Activated gamma-delta T cell treated with Interleukin-2 at 50 U/mL for 16 hours (primary cell): ENCODE results near the gene HOMER2.
"Not testable (repeated sequence)": the region's sequence is repeated elsewhere in the genome, so short reads cannot be mapped to it uniquely, and the experiment has no call there.

Experiments
- DNase-seq: peaks from one replicate; pipeline ENCODE4 v3.0.0-alpha.2; 2020

The HOMER2 gene

DNA sequence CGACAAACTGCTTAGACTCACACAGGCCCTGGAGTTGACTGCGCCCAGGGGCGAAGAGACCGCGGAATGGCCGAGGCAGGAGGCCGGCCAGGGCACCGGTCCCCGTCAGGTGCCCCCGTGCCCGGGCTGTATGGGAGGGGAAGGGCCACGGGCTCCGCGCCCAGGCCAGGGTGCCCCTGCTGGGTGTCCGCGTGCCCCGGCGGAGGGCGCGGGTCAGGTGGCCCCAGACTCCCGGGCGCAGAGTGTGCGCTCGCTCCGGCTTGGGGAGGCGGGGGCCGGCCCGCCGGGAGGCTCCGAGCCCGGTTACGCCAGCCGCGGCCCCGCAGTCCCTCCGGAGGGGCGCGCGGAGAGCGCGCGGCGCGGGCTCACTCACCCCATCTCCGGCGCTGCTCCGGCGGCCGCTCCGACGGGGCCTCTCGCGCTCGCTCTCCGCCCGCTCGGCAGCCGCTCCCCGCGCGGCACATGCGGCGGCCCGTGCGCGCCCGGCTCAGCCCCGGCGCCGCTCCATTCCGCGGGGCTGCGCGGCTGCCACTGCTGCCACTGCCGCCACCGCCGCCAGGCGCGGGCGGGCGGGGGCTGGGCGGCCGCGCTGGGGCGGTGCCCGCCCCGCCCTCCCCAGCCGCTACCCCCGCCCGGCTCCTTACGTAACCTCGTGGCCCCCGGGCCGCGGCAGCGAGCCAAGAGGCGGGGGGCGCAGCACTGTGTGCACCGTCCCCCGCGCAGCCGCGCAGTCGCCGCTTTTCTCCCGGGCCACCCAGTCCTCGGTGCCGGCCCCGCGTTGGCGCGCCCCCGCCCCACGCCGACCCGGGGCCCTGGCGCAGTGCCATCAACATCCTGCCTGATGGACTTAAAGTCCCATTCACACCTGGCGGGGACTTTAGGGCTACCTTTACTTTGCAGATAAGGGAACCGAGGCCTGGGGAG lies at the start of gene HOMER2:
HOMER2 (minus strand) TSS at position 563 of the 924 bp plus-strand sequence; CDS start at position 378, 185 bp downstream.
- no peak for DNase-seq

DNA sequence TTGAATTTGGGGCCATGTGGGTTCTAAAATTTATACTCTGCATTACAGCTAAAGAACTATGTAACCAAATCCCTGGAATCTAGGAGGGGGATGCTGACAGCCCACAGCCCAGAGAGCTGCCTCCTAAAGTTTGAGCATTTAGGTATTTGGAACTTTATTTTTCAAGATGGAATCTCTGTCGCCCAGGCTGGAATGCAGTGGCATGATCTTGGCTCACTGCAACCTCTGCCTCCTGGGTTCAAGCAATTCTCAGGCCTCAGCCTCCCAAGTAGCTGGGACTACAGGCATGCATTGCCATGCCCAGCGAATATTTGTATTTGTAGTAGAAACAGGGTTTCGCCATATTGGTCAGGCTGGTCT lies 48.1 kb upstream of the HOMER2 start:
- not testable (repeated sequence) for DNase-seq

DNA sequence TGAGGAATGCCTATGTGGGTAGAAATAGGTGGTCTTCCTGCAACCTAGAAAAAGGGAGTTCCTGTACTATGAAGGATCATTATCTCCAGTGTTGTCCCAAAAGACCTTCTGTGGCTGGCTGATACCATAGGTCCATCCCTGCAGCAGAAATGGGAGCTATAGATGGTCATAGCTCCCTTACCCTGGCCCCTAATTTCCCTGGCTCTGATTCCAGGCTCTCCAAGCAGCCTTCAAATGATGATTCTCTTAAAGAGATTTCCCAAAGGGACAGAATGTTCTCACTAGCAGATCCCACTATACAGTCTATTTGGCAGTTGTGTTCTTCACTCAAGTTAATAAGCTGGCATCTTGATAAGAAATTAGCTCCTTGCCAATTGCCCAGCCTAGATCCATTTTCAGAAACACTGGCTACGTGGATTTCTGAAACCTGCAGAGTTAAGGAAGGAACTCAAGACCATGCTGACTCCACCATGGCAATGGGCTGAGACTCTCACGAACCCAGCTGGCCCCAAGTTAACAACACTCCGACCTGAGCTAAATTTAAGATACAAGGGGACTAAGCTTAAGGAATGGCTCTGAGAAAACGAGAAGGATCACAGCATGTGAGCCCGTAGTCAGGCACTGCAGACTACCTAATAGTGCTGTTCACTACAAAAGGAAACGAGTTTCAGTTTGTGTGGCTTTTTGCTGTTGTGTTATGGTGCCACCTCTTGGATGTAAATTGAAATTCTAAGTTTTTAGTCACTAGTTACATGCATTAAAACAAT lies 47.6 kb upstream of the HOMER2 start:
- peak; percentile 9 for DNase-seq

DNA sequence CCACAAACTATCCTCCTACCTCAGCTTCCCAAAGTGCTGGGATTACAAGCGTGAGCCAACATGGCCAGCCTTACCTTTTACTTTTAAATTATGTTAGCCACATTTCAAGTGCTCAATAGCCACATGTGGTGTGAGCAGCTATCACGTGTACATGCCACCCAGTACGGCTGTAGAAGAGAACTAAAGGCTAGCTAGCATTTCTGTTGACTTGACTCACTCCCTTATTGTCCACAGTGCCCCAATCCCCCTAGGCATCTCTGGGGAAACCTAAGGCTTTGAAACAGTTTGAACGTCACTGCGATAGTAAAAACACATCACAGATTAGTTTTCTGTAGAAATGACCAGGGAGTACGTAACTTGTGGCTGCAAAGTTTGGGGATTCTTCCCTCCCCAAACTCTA lies 46.9 kb upstream of the HOMER2 start:
- no peak for DNase-seq

DNA sequence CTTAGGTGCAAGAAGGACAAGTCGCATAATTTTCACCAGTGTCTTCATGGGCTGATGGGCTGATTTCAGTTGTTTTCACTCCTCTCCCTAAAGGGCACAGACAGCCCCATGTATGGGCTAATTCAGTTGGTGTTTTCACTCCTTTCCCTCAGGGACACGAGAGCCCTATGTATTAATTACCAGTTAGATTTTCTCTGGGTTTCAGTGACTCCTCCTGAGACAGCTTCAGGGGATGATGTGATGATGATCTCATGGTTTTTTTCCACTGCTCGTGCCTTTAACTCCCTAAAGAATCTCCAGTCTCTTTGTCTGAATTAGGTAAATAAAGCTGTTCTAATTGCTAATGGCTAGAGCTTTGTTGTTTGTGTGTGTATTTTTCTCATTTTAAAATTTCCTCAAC lies 43.4 kb upstream of the HOMER2 start:
- no peak for DNase-seq

DNA sequence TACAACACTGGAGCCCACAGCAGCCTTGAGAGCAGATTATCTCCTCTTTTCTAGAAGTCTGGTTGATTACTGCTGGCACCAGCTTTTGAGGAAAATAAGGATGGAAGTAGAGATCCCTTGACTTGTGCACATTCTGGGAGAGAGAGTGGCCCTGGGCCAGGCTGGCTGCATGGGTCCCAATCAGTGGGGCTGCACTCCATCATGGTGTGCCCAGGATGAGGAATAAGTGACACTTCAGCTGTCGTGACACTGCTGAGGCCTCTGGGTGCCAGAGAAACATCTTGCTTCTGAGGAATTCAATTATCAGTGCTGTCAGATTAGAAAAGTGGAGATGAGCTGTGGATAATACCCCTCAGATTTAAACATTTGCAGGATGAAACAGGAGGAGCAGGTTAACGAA lies 42.6 kb upstream of the HOMER2 start:
- DNase-seq: no peak

DNA sequence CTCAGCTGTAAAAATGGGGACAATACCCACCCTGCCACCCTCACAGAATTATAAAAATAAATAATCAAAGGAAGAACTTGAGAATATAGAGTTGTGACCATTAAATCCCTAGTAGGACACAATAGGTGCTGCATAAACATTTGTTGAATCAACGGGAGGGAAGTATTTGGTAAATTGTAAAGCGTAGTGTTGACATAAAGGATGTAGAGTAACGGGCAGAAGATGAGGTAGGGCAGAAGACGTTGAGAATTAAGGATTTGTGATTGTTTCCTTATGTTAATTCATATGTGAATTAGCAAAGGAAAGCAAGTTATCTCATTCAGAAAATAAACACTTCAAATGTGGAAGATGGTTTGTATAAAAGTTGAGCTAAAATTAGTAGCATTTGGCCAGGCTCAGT lies 40.6 kb upstream of the HOMER2 start:
- DNase-seq: no peak

DNA sequence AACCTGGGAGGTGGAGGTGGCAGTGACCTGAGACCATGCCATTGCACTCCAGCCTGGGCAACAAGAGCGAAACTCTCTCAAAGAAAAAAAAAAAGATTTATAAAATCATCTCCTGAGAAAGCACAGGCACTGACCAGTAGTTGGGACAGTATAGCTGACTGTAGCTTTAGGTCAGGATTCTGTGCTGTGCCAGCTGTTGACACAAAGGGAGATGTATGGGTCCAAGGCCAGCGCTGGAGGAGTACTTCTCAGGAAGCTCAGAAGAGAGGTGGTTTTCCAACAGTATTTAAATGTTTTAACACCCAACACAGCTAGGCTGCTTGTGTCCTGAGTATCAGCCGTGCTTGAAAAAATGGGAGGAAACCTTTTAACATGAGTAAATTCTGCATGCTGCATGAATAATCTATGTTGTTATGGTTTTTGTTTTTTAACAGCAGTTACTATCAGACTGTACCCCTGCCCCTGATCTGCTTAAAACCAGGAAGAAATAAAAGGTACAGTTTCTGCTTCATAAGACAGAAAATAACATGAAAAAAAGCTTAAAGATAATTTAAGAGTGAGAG lies 40.0 kb upstream of the HOMER2 start:
- no peak for DNase-seq

DNA sequence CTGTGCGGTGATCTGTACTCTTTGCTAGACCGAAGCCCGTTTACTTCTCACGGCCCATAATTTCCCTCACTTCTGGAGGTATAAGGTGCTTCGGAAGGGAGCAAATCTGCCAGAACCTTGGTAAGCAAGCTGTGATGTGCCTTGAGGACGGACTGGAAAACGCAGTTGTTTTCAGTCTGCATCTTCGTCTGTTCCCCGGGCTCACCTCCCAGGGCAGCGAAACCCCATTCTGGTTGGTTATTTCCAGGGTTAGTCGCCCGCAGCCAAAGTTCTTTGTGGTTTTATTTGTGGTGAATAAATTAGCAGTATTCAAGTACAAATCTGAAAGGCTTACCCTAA lies 33.9 kb upstream of the HOMER2 start:
- no peak for DNase-seq

DNA sequence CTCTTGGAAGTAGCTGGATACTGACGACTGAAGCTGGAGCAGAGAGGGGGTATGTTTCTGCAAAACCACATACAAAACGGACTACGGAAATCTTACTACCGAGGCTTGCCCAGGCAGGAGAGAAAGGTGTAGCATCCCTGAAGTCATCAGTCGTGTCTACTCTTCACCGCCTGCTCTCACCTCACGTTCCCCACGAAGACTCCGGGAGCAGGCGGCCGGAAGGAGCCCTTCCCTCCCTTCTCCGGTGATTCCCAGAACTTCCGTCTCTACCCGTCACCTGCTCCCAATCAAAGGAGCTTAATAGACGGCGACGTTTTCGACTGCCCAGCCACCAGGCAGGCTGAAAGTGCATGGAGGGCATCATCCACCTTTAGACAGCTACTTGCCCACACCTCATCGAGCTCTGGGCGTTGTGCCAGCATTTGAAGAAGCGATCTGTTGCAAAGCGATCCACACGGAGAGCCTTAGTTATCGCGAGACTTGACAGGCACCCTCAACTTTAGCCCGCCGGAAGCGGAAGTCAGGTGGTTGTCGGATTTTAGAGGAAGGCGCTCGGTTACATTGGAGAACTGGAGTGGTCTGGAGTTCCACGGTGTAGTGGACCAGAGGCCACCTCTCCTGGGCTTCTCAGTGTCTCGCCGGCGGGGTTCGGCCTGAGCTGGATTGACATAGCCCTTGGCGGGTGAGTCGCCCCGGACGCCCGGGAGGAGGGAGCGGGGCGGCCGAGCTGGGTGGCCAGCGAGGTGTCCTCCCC lies 33.3 kb upstream of the HOMER2 start, which contains the start of gene RAMAC:
RAMAC (plus strand) TSS at position 523 of the 754 bp plus-strand sequence. CDS start 2,809 bp downstream, outside the sequence.
- DNase-seq: peak; percentile 90

DNA sequence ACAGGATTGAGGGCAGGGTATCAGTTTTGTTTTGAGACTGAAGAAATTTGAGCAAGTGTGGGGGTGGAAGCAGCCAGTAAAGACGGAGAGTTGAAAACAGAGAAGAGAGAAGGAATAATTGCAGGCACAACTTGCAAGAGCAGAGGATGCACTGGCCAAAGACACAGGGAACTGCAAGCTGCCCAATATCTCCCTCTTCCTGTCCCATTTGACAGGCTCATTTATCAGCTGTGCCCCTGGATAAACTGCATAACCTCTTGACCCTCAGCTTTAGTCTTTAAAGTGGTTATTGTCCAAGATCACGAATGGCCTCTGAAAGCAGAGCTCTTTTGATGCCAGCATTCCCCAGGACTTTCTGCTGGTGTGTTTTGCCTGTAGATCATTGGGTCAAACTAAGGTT lies 28.5 kb upstream of the HOMER2 start:
- DNase-seq: no peak

DNA sequence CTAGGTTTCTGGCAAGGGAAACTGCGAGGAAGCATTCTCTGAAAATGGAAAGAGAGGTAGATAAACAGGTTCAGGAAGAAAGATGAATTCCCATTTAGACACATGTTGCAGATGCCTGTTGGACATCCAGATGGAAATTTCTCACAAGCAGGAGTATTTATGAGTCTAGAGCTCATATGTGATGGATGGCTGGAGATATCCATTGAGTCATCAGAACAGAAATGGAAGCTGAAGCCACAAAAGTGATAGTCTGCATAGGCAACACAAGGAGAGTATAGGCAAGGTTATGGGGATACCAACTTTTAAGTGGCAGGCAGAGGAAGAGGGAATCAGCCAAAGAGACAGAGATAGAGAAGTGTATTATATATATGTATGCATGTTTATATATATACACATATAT lies 27.2 kb upstream of the HOMER2 start:
- no peak for DNase-seq

DNA sequence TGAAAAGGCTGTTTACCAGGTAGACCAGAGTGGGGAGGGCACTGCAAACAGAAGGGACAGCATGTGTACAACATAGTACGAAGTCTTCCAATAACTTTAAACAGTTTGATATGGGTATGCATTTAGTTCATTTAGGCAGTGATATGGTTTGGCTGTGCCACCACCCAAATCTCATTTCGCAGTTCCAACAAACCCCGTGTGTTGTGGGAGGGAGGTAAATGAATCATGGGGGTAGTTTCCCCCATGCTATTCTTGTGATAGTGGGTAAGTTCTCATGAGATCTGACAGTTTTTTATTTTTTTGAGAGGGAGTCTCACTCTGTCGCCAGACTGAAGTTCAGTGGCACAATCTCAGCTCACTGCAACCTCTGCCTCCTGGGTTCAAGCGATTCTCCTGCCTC lies 25.9 kb upstream of the HOMER2 start:
- no peak for DNase-seq

DNA sequence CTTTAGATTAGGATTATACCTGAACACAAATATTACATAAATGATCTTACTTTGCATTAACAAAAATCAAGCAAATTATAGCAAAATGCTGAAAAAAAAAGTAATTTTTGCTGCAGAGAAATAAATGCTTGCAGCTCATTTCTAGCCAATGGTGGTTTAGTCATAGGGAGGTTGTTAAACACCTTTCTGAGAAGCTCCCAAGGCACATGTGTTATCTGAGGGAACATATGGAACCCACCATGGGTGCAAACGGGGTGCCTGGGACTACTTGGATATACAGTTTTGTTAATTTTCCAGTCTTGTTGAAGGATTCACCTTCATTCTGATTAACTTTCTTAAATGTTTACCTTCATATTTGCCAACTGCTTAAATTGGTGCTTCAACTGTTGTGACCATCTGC lies 24.6 kb upstream of the HOMER2 start:
- no peak for DNase-seq

DNA sequence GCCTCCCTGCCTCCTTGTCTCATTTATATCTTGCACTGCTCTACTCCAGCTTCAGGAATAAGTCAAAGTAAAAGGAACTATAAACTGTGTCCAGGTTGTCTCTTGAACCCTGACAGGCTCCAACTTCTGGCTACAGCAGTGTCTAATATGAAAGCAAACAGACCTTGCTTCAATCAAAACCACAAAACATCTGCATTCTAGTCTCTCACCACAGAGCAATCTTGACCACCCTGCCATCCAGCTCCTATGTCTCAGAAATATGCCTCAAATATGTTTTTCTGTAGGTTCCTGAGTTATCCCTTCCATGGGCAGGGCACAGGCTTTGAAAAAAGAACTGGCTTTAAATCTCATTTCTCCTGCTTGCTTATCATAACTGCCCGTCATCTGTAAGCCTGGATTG lies 20.5 kb upstream of the HOMER2 start:
- no peak for DNase-seq

DNA sequence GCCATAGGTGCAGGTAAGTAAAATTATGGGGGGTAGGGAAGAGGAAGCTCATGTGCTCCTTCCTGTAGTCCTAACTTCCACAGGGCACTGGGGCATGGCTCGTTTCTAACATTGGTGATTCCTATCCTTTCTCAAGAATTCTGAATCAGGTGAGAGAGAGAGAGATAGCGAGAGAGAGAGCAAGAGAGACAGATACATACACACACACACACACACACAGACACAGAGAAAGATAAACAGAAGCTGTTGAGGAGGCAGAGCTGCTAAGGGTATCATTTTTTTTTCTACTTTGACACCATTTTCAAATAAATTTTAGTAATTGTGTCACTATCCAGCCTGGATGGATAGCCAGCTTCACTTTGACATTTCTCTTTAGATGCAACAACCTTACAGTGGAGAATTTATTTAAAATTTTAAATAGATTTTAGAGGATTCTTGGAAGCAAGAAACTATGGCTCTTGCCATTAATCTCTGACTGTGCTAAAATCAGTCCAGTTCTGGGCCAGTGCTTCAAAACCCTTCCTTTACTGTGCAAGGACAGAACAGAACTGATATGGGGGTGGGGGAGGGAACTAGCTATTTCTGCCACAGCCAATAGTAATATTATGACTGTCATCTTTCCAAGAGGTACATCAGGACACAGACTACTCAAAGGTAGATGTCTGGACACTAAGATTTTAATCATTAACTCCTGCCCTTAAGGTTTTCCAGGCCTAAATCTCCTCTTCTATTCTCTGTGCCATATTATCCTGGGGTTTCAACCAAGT lies 18.9 kb upstream of the HOMER2 start:
- no peak for DNase-seq

DNA sequence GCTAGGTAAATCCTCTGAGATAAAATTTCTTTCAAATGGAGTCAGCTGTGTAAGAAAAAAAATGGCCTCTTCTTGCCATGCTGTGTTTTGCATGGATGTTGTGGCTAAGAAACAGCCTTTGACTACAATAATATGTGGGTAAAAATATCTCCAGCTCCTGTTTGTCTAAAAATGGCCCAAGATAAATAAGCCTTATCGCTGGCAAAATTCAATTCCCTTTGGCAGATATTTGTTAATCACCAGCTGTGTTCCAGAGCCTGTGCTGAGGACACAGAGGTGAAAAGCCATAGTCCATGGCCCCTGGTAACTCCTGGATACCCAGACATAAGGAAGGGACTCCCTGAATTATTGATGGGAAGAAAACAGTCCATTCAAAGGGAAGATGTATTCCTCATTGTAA lies 18.2 kb upstream of the HOMER2 start:
- no peak for DNase-seq

DNA sequence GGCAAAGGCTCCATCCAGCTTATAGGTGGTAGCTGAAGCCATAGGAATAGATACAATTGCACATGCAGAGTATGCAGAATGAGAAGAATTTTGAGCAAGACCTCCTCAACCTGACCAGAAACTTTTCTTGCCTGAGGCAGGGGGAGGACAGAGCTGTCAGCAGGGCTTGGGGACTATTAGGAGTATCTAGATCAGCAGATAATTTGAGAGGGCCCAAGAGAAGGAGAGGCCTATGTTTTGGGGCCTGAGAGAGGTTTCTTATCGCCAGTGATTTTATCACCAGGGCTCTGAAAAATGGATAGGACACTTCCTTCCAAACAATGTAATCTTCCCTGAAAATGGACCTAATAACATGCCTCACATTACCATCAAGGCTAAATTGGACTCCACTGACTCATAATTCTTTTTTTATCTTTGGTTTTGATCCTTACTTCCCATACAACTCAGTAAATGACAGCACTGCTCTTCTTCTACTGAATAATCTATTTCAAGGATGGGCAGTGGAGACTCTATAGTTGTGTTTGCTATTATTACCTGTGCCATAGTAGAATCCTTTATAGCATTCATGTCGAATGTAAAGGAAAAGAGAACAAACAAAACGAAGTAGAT lies 17.7 kb upstream of the HOMER2 start:
- DNase-seq: no peak

DNA sequence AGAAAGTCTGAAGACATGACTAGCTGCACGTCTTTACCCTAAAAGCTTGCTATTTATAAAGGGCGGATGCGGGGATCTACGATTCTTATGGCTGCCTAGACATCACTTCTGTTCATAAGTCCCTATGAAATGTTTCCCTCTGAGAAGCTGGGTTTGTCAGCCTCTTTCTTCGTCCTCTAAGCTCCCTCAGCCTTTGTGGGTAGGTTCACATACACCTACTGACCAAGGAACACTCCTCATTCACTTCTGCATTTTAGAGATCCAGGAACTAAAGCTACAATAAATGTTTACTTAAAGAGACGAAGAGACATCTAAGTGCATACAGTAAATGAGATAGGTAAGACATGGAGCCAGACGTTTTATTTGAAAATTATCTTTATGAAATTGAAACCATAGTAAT lies 16.8 kb upstream of the HOMER2 start:
- DNase-seq: no peak

DNA sequence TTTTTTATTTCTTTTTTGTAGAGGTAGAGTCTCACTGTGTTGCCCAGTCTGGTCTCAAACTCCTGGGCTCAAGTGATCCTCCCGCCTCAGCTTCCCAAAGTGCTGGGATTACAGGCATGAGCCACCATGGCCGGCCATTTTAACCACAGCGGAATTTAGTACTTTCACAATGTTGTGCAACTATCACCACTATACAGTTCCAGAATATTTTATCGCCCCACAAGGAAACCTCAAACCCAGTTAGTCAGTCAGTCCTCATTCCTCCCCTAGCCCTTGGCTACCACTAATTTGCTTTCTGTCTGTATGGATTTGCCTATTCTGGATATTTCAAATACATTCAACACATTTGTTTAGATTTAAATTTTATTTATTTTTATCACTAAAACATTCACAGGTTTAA lies 15.5 kb upstream of the HOMER2 start:
- no peak for DNase-seq

DNA sequence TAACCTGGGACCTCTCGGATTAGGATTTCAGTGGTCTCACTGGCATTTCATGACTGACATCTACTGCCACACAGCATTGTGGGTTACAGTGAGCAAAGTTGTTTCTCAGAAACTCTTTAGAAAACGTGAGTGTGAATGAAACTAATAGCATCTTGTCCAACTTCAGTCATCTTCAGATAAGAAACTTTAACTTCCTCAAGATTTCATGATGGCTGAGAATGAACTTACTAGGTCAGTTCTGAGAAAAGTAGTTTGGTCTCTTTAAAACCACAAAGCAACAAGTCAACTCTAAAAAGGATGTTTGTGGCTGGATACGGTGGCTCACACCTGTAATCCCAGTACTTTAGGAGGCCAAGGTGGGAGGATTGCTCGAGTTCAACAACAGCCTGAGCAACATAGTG lies 14.2 kb upstream of the HOMER2 start:
- no peak for DNase-seq

DNA sequence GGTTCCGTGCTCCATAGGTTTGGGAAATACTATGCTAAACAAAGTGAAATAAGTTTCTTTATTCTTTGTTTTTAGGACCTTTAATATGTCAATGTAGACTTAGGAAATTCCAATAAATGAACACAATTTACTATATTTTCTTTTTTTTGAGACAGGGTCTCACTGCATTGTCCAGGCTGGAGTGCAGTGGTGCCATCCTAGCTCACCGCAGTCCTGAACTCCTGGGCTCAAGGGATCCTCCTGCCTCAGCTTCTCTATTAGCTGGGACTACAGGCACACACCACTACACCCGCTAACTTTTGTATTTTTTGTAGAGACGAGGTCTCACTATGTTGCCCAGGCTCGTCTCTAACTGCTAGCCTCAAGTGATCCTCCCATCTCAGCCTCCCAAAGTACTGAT lies 12.4 kb upstream of the HOMER2 start:
- no peak for DNase-seq
